Measurements from ENCODE around the gene AP1S1. TPM values are rescaled to one million over a fixed set of nuclear protein-coding genes. Genes with fewer than 3 reads are reported as not detected.

Gene AP1S1
- total and polyA plus RNA-seq, 9 of the 15 experiments (the other 6 are each of a cell fraction or from before 2014, with no cell fraction given), result 4.4 to 149 (median 89.4) TPM

GRCh38 chr7:101171442-101171837 lies 17.2 kb downstream of the AP1S1 start (continued):
- no peak for TF ChIP-seq TFAM (CRISPR knock-in tag; conservative IDR thresholded peaks at IDR 0.05)
- TF ChIP-seq POU5F1 (IDR thresholded peaks at IDR 0.05; ENCODE audit: borderline replicate concordance, low read depth, low read length, partially characterized antibody), result no peak
- TF ChIP-seq FOXP4 (CRISPR knock-in tag; IDR thresholded peaks at IDR 0.05; ENCODE audit: borderline replicate concordance), result no peak
- TF ChIP-seq CTCFL (IDR thresholded peaks at IDR 0.05; ENCODE audit: borderline replicate concordance, insufficient read depth, low read depth, low read length, poor library complexity, severe bottlenecking), result peak; percentile 12
- no peak for TF ChIP-seq ZNF780A (CRISPR knock-in tag; IDR thresholded peaks at IDR 0.05)
- TF ChIP-seq TFAP4 (CRISPR knock-in tag; IDR thresholded peaks at IDR 0.05; ENCODE audit: borderline replicate concordance), result no peak
- no peak for TF ChIP-seq ESRRA (IDR thresholded peaks at IDR 0.05; ENCODE audit: borderline replicate concordance, low read depth)
- TF ChIP-seq TGIF2 (CRISPR knock-in tag; IDR thresholded peaks at IDR 0.05), result no peak
- no peak for TF ChIP-seq RERE (CRISPR knock-in tag; IDR thresholded peaks at IDR 0.05; ENCODE audit: borderline replicate concordance)
- 0 out of 2 replicates have a peak, but pooled peaks have one; percentile 12 for TF ChIP-seq SMC3 (conservative IDR thresholded peaks at IDR 0.05; ENCODE audit: insufficient read depth, low read depth, low read length)
- no peak for TF ChIP-seq E2F4 (CRISPR knock-in tag; IDR thresholded peaks at IDR 0.05; ENCODE audit: low read depth)
- TF ChIP-seq VEZF1 (CRISPR knock-in tag; IDR thresholded peaks at IDR 0.05), result peak; percentile 37; the same call in 1 of the 2 replicates
